ENCODE measurements around the gene CFAP46.

The CFAP46 gene

GRCh38 chr10:132912225-132912712, 30.1 kb downstream of the CFAP46 start:
- Histone ChIP-seq H3K36me3 (no peaks in the 10 kb centered on the region), H3K4me1 (ENCODE audit: control insufficient read depth in 1 of 2, insufficient read depth in 1 of 2, low read depth in 1 of 2, low read length in 1 of 2) (no peaks in the 10 kb centered on the region), H3K4me3 (ENCODE audit: low read depth in 1 of 2, low read length in 1 of 2) (no peak overlapping the region), H3K9me3 (no peaks in the 10 kb centered on the region), H3K27ac (no peak overlapping the region), H3K27me3 (peaks cover 18% of the 10 kb centered on the region)
- TF ChIP-seq CTCF (IDR thresholded peaks at IDR 0.05) = no peak

- Histone ChIP-seq H3K4me3 (ENCODE audit: low read depth in 1 of 2, low read length in 1 of 2) (no peak overlapping the region), H3K4me1 (ENCODE audit: control insufficient read depth in 1 of 2, insufficient read depth in 1 of 2, low read depth in 1 of 2, low read length in 1 of 2) (no peaks in the 10 kb centered on the region), H3K36me3 (no peaks in the 10 kb centered on the region), H3K27ac (no peak overlapping the region), H3K27me3 (peaks cover 18% of the 10 kb centered on the region), H3K9me3 (no peaks in the 10 kb centered on the region)
- TF ChIP-seq CTCF (IDR thresholded peaks at IDR 0.05) = no peak
Measured at GRCh38 chr10:132911786-132912097, 30.6 kb downstream of the CFAP46 start.

- Histone ChIP-seq H3K27me3 (peaks cover 18% of the 10 kb centered on the region), H3K9me3 (no peaks in the 10 kb centered on the region), H3K36me3 (no peaks in the 10 kb centered on the region), H3K4me1 (ENCODE audit: control insufficient read depth in 1 of 2, insufficient read depth in 1 of 2, low read depth in 1 of 2, low read length in 1 of 2) (no peaks in the 10 kb centered on the region), H3K27ac (no peak overlapping the region), H3K4me3 (ENCODE audit: low read depth in 1 of 2, low read length in 1 of 2) (no peak overlapping the region)
- no peak for TF ChIP-seq CTCF (IDR thresholded peaks at IDR 0.05)
Measured at GRCh38 chr10:132910901-132911785, 31.2 kb downstream of the CFAP46 start.

GRCh38 chr10:132910186-132910880, 32.0 kb downstream of the CFAP46 start:
- Histone ChIP-seq H3K36me3 (no peaks in the 10 kb centered on the region), H3K27me3 (peaks cover 18% of the 10 kb centered on the region), H3K9me3 (no peaks in the 10 kb centered on the region), H3K4me3 (ENCODE audit: low read depth in 1 of 2, low read length in 1 of 2) (no peak overlapping the region), H3K4me1 (ENCODE audit: control insufficient read depth in 1 of 2, insufficient read depth in 1 of 2, low read depth in 1 of 2, low read length in 1 of 2) (no peaks in the 10 kb centered on the region), H3K27ac (no peak overlapping the region)
- no peak for TF ChIP-seq CTCF (IDR thresholded peaks at IDR 0.05)

GRCh38 chr10:132909491-132910071, 32.8 kb downstream of the CFAP46 start:
- H3K4me3 ChIP-seq (ENCODE audit: low read depth in 1 of 2, low read length in 1 of 2) = no peak overlapping the region
- no peaks in the 10 kb centered on the region for H3K9me3 ChIP-seq
- no peak overlapping the region for H3K27ac ChIP-seq
- H3K4me1 ChIP-seq (ENCODE audit: control insufficient read depth in 1 of 2, insufficient read depth in 1 of 2, low read depth in 1 of 2, low read length in 1 of 2) = no peaks in the 10 kb centered on the region
- H3K27me3 ChIP-seq = peaks cover 18% of the 10 kb centered on the region
- no peaks in the 10 kb centered on the region for H3K36me3 ChIP-seq
- TF ChIP-seq CTCF (IDR thresholded peaks at IDR 0.05) = no peak

All from neutrophil (primary cell).